K562 (cell line): ENCODE results near the gene LRMDA. TPM values are rescaled to one million over a fixed set of nuclear protein-coding genes. Genes with fewer than 3 reads are reported as not detected.

Experiments used
- ATAC-seq: fragments of 200-7000 bp; cut with Tn5 transposase; 3 replicates; pipeline ENCODE4 v1.9.1; 2020; ENCODE audit warnings: moderate library complexity
- BruUV-seq: library from RNA; stranded (reverse); fragments of 400-500 nt; replicated peaks from 2 replicates; lab custom pipeline; 2021; lab: Mats Ljungman, UMichigan
- CTCF ChIA-PET: fragments of 300-600 bp; formaldehyde crosslinking; extraction: SDS; loops from one replicate; lab custom pipeline; 2021; ENCODE audit warnings: low intra/inter-chr PET ratio; lab: Yijun Ruan, JAX
- POLR2A ChIA-PET: fragments of 300-600, 350-650 bp; sonication (Branson Sonifier 250); formaldehyde crosslinking; extraction: SDS; loops from one replicate; lab custom pipeline; 2021; ENCODE audit warnings: antibody characterized with exemption, inconsistent platforms; lab: Yijun Ruan, JAX
- DNase-seq, 4 experiments: peaks; one replicate each; pipeline versions ENCODE4 v3.0.0 to v3.0.0-alpha.2; 2011 to 2018; ENCODE audit warnings: low spot score in 3 of 4, mixed read lengths in 3 of 4; ENCODE audit errors: extremely low read depth in 1 of 4
- FAIRE-seq: peaks from 2 replicates; lab custom pipeline; 2011; peaks lifted over from hg19 to GRCh38; lab: Jason Lieb, UNC
- H2AFZ ChIP-seq: 2 replicates; pipeline ENCODE4 v1.6.0; 2011; ENCODE audit warnings: low read depth, low read length, control low read depth, inconsistent platforms
- H3K27ac ChIP-seq: fragments of 200-600 bp; 3 replicates; pipeline ENCODE4 v1.8.0; 2011; ENCODE audit warnings: low read depth, mild to moderate bottlenecking, control low read depth, inconsistent platforms, low read length, moderate library complexity, mixed read lengths; ENCODE audit errors: extremely low read depth
- H3K27me3 ChIP-seq, 2 experiments: fragments of 300-600 bp in 1 of 2; 2 replicates in 1 of 2; 3 replicates in 1 of 2; pipeline versions ENCODE4 v1.6.0 to v1.8.0; 2011; ENCODE audit warnings: inconsistent platforms in 2 of 2, low read length in 2 of 2, mild to moderate bottlenecking in 1 of 2, mixed read lengths in 1 of 2, moderate library complexity in 1 of 2; ENCODE audit not compliant: control insufficient read depth in 2 of 2, insufficient read depth in 2 of 2
- H3K36me3 ChIP-seq: fragments of 300-600 bp; 3 replicates; pipeline ENCODE4 v1.8.0; 2011; ENCODE audit warnings: mild to moderate bottlenecking, low read length, inconsistent platforms; ENCODE audit not compliant: control insufficient read depth, insufficient read depth
- H3K4me1 ChIP-seq, 2 experiments: fragments of 200-600 bp in 1 of 2; replicated peaks in 1 of 2; 2 replicates in 1 of 2; 3 replicates in 1 of 2; pipeline versions ENCODE4 v1.5.1 to v1.8.0; 2011; ENCODE audit warnings: inconsistent platforms in 2 of 2, low read length in 2 of 2, mild to moderate bottlenecking in 1 of 2, mixed read lengths in 1 of 2, moderate library complexity in 1 of 2; ENCODE audit not compliant: control insufficient read depth in 2 of 2, insufficient read depth in 2 of 2
- H3K4me2 ChIP-seq: 2 replicates; pipeline ENCODE4 v1.6.1; 2011; ENCODE audit warnings: low read length, control low read depth, inconsistent platforms, mixed read lengths; ENCODE audit not compliant: insufficient read depth
- H3K4me3 ChIP-seq: fragments of 200-600 bp; sonication (generic), shearing (Covaris generic); 2 replicates; pipeline ENCODE4 v1.5.1; 2016; ENCODE audit warnings: control low read depth, inconsistent platforms
- H3K79me2 ChIP-seq: fragments of 200-600 bp; 3 replicates; pipeline ENCODE4 v1.8.0; 2011; ENCODE audit warnings: low read length, inconsistent platforms; ENCODE audit not compliant: control insufficient read depth, insufficient read depth
- H3K9ac ChIP-seq, 2 experiments: 2 replicates each; pipeline versions ENCODE4 v1.6.0 to v1.6.1; 2011; ENCODE audit warnings: low read depth in 2 of 2, low read length in 2 of 2, control low read depth in 1 of 2, inconsistent platforms in 1 of 2, mild to moderate bottlenecking in 1 of 2, mixed read lengths in 1 of 2; ENCODE audit not compliant: insufficient read depth in 1 of 2
- H3K9me1 ChIP-seq: one replicate; pipeline ENCODE4 v1.6.0; 2011; ENCODE audit warnings: inconsistent platforms, mild to moderate bottlenecking, low read length, moderate library complexity; ENCODE audit not compliant: control insufficient read depth, insufficient read depth
- H3K9me3 ChIP-seq: replicated peaks from 2 replicates; pipeline ENCODE4 v1.5.1; 2011; ENCODE audit warnings: low read depth, low read length, inconsistent platforms; ENCODE audit not compliant: control insufficient read depth, insufficient read depth
- H4K20me1 ChIP-seq: replicated peaks from 2 replicates; pipeline ENCODE4 v1.6.1; 2011; ENCODE audit warnings: low read length, inconsistent platforms, mixed read lengths; ENCODE audit not compliant: control insufficient read depth, insufficient read depth
- ASH1L ChIP-seq: fragments of 450-650 bp; IDR thresholded peaks from 2 replicates; pipeline ENCODE4 v1.6.1; 2018; ENCODE audit warnings: borderline replicate concordance, mild to moderate bottlenecking, low read depth; ENCODE audit not compliant: partially characterized antibody
- CEBPZ ChIP-seq: fragments of 150-350 bp; IDR thresholded peaks from 2 replicates; pipeline ENCODE4 v1.6.1; 2014; ENCODE audit warnings: low read depth, mild to moderate bottlenecking, low read length, borderline replicate concordance
- CREB3L1 ChIP-seq: fragments of 450-650 bp; IDR thresholded peaks from 2 replicates; pipeline ENCODE4 v1.6.1; 2014; ENCODE audit warnings: low read depth, mild to moderate bottlenecking, moderate library complexity, borderline replicate concordance
- DIDO1 ChIP-seq: fragments of 450-650 bp; IDR thresholded peaks from 2 replicates; pipeline ENCODE4 v1.6.1; 2016; ENCODE audit warnings: low read depth, missing biosample characterization, missing genetic modification characterization
- ETV6 ChIP-seq, 3 experiments: fragments of 150-350 bp in 1 of 3; sonication (generic) in 1 of 3; formaldehyde crosslinking in 1 of 3; IDR thresholded peaks; 2 replicates each; pipeline versions ENCODE4 v1.6.1 to v1.8.0; 2014 to 2022; ENCODE audit warnings: borderline replicate concordance in 2 of 3, low read depth in 2 of 3, antibody characterized with exemption in 1 of 3, low read length in 1 of 3, mild to moderate bottlenecking in 1 of 3, missing genetic modification reagents in 1 of 3
- HCFC1 ChIP-seq: IDR thresholded peaks from 2 replicates; pipeline ENCODE4 v1.6.1; 2012; ENCODE audit warnings: low read depth, low read length, improper control_type of control experiment
- MIER1 ChIP-seq: fragments of 450-650 bp; IDR thresholded peaks from 2 replicates; pipeline ENCODE4 v1.6.1; 2016; ENCODE audit warnings: antibody characterized with exemption, mild to moderate bottlenecking, low read depth
- PTRF ChIP-seq: fragments of 450-650 bp; IDR thresholded peaks from 2 replicates; pipeline ENCODE4 v1.6.1; 2016; ENCODE audit warnings: mild to moderate bottlenecking, missing genetic modification characterization, missing compliant biosample characterization
- TRIM24 ChIP-seq, 2 experiments: fragments of 450-650 bp; IDR thresholded peaks; 2 replicates each; pipeline ENCODE4 v1.6.1; 2016
- ZBTB1 ChIP-seq: sonication (generic); formaldehyde crosslinking; IDR thresholded peaks from 2 replicates; pipeline ENCODE4 v1.8.1; 2023; ENCODE audit warnings: missing genetic modification reagents, low read depth, mild to moderate bottlenecking, borderline replicate concordance
- ZFP91 ChIP-seq: sonication (generic); formaldehyde crosslinking; IDR thresholded peaks from 2 replicates; pipeline ENCODE4 v1.8.0; 2022; ENCODE audit warnings: mild to moderate bottlenecking, missing genetic modification reagents
- ZNF311 ChIP-seq: fragments of 250-450 bp; sonication (Bioruptor Pico); IDR thresholded peaks from 2 replicates; pipeline ENCODE4 v1.4.0; 2020; ENCODE audit warnings: mild to moderate bottlenecking, moderate library complexity
- ZSCAN32 ChIP-seq: fragments of 450-650 bp; formaldehyde crosslinking; IDR thresholded peaks from 2 replicates; pipeline ENCODE4 v1.4.0; 2020; ENCODE audit warnings: mild to moderate bottlenecking, moderate library complexity
- WGBS: fragments of 100-300 bp; shearing (Covaris generic); methylation state at CpG from one replicate; pipeline ENCODE4 v1.1.6; 2016; ENCODE audit warnings: low coverage, mixed read lengths; ENCODE audit not compliant: insufficient coverage; ENCODE audit errors: missing lambda C conversion rate; 5-methylcytosine and 5-hydroxymethylcytosine counted together
- in situ Hi-C: fragments of 300-500 bp; cut with MboI; formaldehyde crosslinking; loops from 4 replicates; pipeline ENCODE4 v1.15.0; 2018; ENCODE audit warnings: inconsistent platforms, mixed read lengths
- intact Hi-C: fragments of 100-400 bp; cut with micrococcal nuclease; formaldehyde crosslinking; loops from 2 replicates; pipeline ENCODE4 v1.14.2; 2022
- polyA plus RNA-seq, 8 experiments: library from polyadenylated mRNA; depleted of rRNA in 4 of 8; stranded (reverse) in 5 of 8; unstranded in 3 of 8; fragments of >200 nt; fragmentation: Nextera tagmentation in 2 of 8; fragmentation: Illumina TruSeq in 1 of 8; extraction: Ambion mirVana in 2 of 8; extraction: Trizol in 1 of 8; gene quantifications; 2 replicates each; pipeline versions ENCODE4 v1.2.1 to v1.2.3, GENCODE V29; 2011 to 2014; ENCODE audit warnings: inconsistent platforms in 1 of 8, missing spikeins in 1 of 8
- total RNA-seq, 7 experiments: library from RNA; depleted of rRNA in 6 of 7; stranded (reverse); fragments of >200 nt in 6 of 7; fragmentation: Illumina TruSeq in 2 of 7; extraction: Trizol in 2 of 7; gene quantifications; 2 replicates each; pipeline versions ENCODE4 v1.2.1 to v1.2.3, GENCODE V29; 2011 to 2021; ENCODE audit warnings: low replicate concordance in 1 of 7

The LRMDA gene
- total and polyA plus RNA-seq, 9 of the 15 experiments (the other 6 are each of a cell fraction or from before 2014, with no cell fraction given) = 0.25 TPM; not detected in 8

- Histone ChIP-seq H3K9me3 (no peaks in the 10 kb centered on the region), H3K4me2 (no peak overlapping the region), H3K4me1 (no peaks in the 10 kb centered on the region), H3K4me3 (no peak overlapping the region), H3K79me2 (no peaks in the 10 kb centered on the region), H4K20me1 (no peaks in the 10 kb centered on the region), H3K27me3 (no peaks in the 10 kb centered on the region), H3K36me3 (no peaks in the 10 kb centered on the region), H2AFZ (no peak overlapping the region), H3K9me1 (no peaks in the 10 kb centered on the region), H3K27ac (no peak overlapping the region), H3K9ac (no peak overlapping the region)
- no peak for ATAC-seq
- intact Hi-C loops (no loop called here), in situ Hi-C loops (no loop called here)
- FAIRE-seq = no peak
- DNase-seq = no peak
- POLR2A ChIA-PET = no interaction called here
- BruUV-seq = no TSS peak
- WGBS = 2% methylated on average over 8 of the region's 8 CpGs
- CTCF ChIA-PET = no interaction called here
- TF ChIP-seq ZFP91 (no peak), ASH1L (no peak), ZBTB1 (no peak), CEBPZ (no peak), DIDO1 (tag) (no peak), ETV6 (IDR thresholded peaks at IDR 0.05; ENCODE audit: borderline replicate concordance in 1 of 2, low read depth in 2 of 2, low read length in 1 of 2) (no peak), ETV6 (CRISPR knock-in tag; IDR thresholded peaks at IDR 0.05; ENCODE audit: borderline replicate concordance) (no peak), CREB3L1 (no peak), PTRF (tag) (no peak), HCFC1 (no peak), TRIM24 (IDR thresholded peaks at IDR 0.05) (no peak), MIER1 (no peak), ZSCAN32 (no peak), ZNF311 (CRISPR knock-in tag) (no peak)
Observed at GRCh38 chr10:76357726-76358415, 926.4 kb downstream of the LRMDA start.
